Large intestine (tissue), 3 donors: ENCODE results near the gene C2orf69. TPM values are rescaled to one million over a fixed set of nuclear protein-coding genes. Genes with fewer than 3 reads are reported as not detected.
"Not testable (repeated sequence)": the region's sequence is repeated elsewhere in the genome, so short reads cannot be mapped to it uniquely, and the experiment has no call there.

Experiments
- DNase-seq, 2 donors: peaks; one replicate each; pipeline versions ENCODE4 v3.0.0 to v3.0.0-alpha.2; 2013
- H3K27ac ChIP-seq: one replicate; pipeline ENCODE4 v1.5.1; 2013; ENCODE audit warnings: low read length
- H3K27me3 ChIP-seq: 2 replicates; pipeline ENCODE4 v1.6.1; 2013; ENCODE audit warnings: low read length; ENCODE audit not compliant: control insufficient read depth, insufficient read depth
- H3K36me3 ChIP-seq: 2 replicates; pipeline ENCODE4 v1.6.1; 2013; ENCODE audit warnings: low read length; ENCODE audit not compliant: control insufficient read depth, insufficient read depth
- H3K4me1 ChIP-seq: one replicate; pipeline ENCODE4 v1.6.1; 2013; ENCODE audit warnings: low read length; ENCODE audit not compliant: control insufficient read depth, insufficient read depth
- H3K4me3 ChIP-seq: one replicate; pipeline ENCODE4 v1.5.1; 2013; ENCODE audit warnings: low read length
- H3K9me3 ChIP-seq: one replicate; pipeline ENCODE4 v1.6.1; 2013; ENCODE audit warnings: mild to moderate bottlenecking, low read depth, low read length, moderate library complexity; ENCODE audit not compliant: control insufficient read depth
- WGBS: methylation state at CpG from one replicate; pipeline ENCODE4 v1.1.5; 2013; ENCODE audit warnings: low lambda C conversion rate; ENCODE audit not compliant: insufficient coverage; 5-methylcytosine and 5-hydroxymethylcytosine counted together
- polyA plus RNA-seq: library from polyadenylated mRNA; unstranded; fragments of 120-200 nt; gene quantifications from one replicate; pipeline ENCODE4 v1.2.1, GENCODE V29; 2013

The C2orf69 gene
- polyA plus RNA-seq, 1 donor = 12.2 TPM

DNA sequence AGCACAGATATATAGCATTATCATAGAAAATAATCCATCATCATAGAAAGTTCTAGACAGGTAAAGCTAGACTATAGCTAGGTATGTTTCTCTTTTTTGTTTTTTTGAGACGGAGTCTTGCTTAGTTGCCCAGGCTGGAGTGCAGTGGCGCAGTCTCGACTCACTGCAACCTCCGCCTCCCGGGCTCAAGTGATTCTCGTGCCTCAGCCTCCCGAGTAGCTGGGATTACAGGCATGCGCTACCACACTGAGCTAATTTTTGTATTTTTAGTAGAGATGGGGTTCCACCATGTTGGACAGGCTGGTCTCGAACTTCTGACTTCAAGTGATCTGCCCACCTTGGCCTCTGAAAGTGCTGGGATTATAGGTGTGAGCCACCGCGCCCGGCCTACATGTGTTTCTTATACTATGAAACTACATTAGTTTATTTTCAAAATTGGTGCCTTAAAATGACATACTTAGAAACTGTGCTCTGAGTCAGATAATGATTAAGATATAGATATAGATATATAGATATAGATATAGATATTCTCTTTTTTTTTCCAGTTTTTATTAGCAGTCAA, 1.5 kb downstream of the C2orf69 start:
- 100% methylated on average over 1 of the region's 12 CpGs for WGBS
- H3K27ac ChIP-seq, DNase-seq, H3K27me3 ChIP-seq, H3K4me1 ChIP-seq, H3K9me3 ChIP-seq: not testable (repeated sequence)
- peak overlapping the region; percentile 98 for H3K4me3 ChIP-seq
- H3K36me3 ChIP-seq = peaks cover 13% of the 10 kb centered on the region

DNA sequence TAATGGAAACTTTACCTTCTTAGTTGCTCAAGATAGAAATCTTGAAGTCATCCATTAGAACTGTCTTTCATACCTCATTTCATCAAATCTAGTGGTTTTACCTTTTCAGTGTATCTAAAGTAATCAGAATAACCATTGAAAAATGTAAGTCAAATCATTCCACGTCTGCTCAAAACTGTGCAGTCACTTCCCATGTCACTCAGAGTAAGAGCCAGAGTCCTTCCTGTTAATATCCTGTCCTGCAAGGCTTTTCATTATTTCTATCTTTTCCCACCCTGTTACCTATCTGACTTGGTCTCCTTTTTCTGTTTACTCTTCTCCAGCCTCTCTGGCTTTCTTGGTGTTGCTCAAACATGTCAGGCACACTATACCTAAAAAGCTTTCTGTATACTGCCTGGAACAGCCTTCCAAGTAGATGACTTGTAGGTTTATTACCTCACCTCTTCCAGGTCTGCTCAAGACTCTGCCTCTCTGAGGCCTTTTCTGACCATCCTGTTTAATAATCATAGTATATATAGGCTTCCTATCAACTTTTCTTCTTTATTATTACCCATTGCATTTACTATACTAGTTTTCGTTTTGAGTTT, 3.4 kb downstream of the C2orf69 start:
- Histone ChIP-seq H3K27me3 (no peaks in the 10 kb centered on the region), H3K4me1 (peaks cover 3% of the 10 kb centered on the region), H3K4me3 (no peak overlapping the region), H3K36me3 (peaks cover 17% of the 10 kb centered on the region), H3K27ac (no peak overlapping the region), H3K9me3 (peaks cover 3% of the 10 kb centered on the region)
- WGBS = 43% methylated on average over 1 of the region's 2 CpGs
- DNase-seq = peak in 1 of 2 donors; percentile 8

DNA sequence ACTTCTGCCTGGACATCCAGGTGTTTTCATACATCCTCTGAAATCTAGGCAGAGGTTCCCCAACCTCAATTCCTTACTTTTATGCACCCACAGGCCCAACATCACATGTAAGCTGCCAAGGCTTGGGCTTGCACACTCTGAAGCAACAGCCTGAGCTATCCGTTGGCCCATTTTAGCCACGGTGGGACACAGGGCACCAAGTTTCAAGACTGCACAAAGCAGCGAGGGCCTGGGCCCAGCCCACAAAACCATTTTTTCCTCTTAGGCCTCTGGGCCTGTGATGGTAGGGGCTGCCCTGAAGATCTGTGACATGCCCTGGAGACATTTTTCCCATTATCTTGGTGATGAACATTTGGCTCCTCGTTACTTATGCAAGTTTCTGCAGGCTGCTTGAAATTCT, 5.9 kb downstream of the C2orf69 start:
- Histone ChIP-seq H3K9me3 (peaks cover 3% of the 10 kb centered on the region), H3K27me3 (no peaks in the 10 kb centered on the region), H3K36me3 (peaks cover 17% of the 10 kb centered on the region), H3K4me1 (peaks cover 3% of the 10 kb centered on the region), H3K27ac (no peak overlapping the region), H3K4me3 (no peak overlapping the region)
- no peak for DNase-seq
- no CpG with 5 or more reads among the region's 4 CpGs for WGBS

DNA sequence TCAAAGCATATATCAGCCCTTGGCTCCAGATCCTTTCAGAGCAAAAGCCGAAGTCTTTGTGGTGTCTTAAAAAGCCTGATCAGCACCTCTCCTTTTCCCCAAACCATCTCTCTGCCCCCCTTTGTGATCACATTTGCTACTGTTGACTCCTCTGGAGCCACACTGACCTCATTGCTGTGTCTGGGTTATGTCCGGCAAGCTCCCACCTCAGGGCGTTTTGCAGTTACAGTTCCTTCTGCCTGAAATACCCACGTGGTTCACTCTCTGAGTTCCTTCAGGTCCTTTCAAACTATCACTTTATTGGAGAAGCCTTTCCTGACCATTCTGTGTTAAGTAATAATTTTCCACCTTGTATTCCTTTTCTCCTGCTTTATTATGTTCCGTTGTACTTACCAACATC, 11.8 kb downstream of the C2orf69 start:
- H3K27ac ChIP-seq = no peak overlapping the region
- 60% methylated on average over 2 of the region's 5 CpGs for WGBS
- no peak overlapping the region for H3K4me3 ChIP-seq
- peaks cover 14% of the 10 kb centered on the region for H3K36me3 ChIP-seq
- H3K27me3 ChIP-seq = no peaks in the 10 kb centered on the region
- no peaks in the 10 kb centered on the region for H3K4me1 ChIP-seq
- no peak for DNase-seq
- H3K9me3 ChIP-seq = no peaks in the 10 kb centered on the region

DNA sequence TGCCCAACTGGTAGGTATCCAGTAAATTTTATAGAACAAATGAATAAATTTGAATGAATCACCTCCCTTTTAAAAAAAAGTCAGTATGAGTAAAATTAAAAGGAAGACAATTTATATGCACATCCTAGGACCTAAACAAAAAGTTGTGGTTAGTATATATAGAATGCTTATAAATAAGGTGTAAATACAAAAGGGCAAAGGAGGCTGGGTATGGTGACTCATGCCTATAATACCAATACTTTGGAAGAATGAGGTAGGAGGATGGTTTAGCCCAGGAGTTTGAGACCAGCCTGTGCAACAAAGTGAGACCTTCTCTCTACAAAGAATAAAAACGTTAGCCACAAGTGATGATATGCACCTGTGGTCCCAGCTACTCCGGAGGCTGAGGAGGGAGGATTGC, 12.8 kb downstream of the C2orf69 start:
- no peak overlapping the region for H3K4me3 ChIP-seq
- 80% methylated on average over 1 of the region's 2 CpGs for WGBS
- DNase-seq = no peak
- no peak overlapping the region for H3K27ac ChIP-seq
- H3K27me3 ChIP-seq = no peaks in the 10 kb centered on the region
- no peaks in the 10 kb centered on the region for H3K4me1 ChIP-seq
- no peaks in the 10 kb centered on the region for H3K9me3 ChIP-seq
- peaks cover 11% of the 10 kb centered on the region for H3K36me3 ChIP-seq

DNA sequence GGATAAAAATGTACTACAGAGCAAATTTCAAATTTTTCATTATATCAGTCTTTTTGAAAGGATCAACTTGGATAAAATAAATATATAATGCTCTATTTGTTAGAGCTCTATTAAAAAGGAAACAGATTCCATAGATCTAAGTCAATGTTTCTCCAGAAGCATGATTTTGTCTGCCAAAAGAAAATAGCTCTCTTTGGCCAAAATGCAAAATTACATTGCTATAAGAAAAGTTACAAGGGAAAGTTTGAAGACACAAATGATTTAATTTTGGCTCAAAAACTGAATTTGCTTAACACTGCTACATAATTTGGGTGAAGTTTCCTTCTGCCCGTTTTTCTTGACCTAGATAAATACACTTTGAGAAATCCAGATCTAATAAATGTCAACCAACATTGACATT, 15.7 kb downstream of the C2orf69 start:
- no peak overlapping the region for H3K27ac ChIP-seq
- H3K27me3 ChIP-seq = no peaks in the 10 kb centered on the region
- H3K4me1 ChIP-seq = no peaks in the 10 kb centered on the region
- H3K9me3 ChIP-seq = no peaks in the 10 kb centered on the region
- no peak for DNase-seq
- H3K4me3 ChIP-seq = no peak overlapping the region
- no CpG with 5 or more reads among the region's 1 CpG for WGBS
- H3K36me3 ChIP-seq = peaks cover 19% of the 10 kb centered on the region

DNA sequence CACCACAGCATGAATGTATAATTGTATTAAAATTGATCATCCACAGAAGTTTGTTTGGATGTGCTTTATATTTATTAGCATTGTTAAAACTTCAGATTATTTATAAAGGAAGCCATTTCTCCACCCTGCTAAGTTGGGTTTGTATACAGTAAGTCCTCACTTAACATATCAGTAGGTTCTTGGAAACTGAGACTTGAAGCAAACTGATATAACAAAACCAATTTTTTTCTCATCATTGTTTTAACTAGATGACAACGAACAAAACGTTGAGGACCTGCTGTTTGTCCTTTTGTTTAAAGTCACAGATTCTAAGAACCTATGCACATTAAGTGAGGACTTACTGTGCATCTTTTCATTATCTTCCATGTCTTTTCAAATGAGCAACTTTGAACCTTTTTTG, 17.1 kb downstream of the C2orf69 start:
- no peaks in the 10 kb centered on the region for H3K4me1 ChIP-seq
- H3K9me3 ChIP-seq = no peaks in the 10 kb centered on the region
- WGBS = 14% methylated on average over 2 of the region's 2 CpGs

DNA sequence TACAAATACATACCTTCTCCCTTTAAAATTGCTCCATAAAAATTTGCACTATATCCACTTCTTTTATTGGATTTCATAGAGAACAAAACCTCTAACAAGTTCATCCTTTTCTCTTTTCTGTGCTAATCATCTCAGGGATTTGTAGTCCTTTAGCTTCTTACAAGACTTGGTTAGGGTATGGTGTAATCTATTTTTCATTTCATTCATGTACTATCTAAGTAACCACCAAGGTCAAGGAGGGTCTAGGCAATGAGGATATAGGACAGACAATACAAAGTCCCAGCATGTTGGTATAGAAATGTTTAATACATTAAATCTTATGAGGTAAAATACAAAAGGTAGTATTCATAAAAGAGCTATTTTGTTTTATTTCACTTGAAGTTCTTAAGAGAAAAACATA, 17.5 kb downstream of the C2orf69 start:
- no peaks in the 10 kb centered on the region for H3K4me1 ChIP-seq
- DNase-seq = no peak
- H3K27me3 ChIP-seq = no peaks in the 10 kb centered on the region
- no peak overlapping the region for H3K27ac ChIP-seq
- H3K4me3 ChIP-seq = no peak overlapping the region
- no peaks in the 10 kb centered on the region for H3K9me3 ChIP-seq
- peaks cover 29% of the 10 kb centered on the region for H3K36me3 ChIP-seq

More for the DNA sequence above, 17.1 kb downstream of the C2orf69 start:
- peaks cover 29% of the 10 kb centered on the region for H3K36me3 ChIP-seq
- no peak overlapping the region for H3K4me3 ChIP-seq
- no peaks in the 10 kb centered on the region for H3K27me3 ChIP-seq
- no peak for DNase-seq
- no peak overlapping the region for H3K27ac ChIP-seq

DNA sequence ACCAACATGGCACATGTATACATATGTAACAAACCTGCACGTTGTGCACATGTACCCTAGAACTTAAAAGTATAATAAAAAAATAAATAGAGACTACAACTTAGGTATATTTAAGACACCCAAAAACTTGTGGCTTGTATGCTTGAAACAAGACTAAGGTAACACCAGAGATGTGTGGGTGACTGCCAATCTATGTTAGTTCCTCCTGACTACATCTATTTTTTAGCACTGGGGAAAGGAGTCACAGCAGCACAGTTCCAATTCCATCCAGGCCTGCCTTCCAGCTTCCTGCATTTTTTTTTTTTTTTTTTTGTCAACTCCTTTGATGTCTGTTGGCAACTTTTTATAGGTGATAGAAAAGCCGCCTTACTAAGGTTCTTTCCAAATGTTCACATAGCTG, 18.2 kb downstream of the C2orf69 start:
- no CpG with 5 or more reads among the region's 2 CpGs for WGBS
- Histone ChIP-seq H3K27ac (no peak overlapping the region), H3K9me3 (no peaks in the 10 kb centered on the region), H3K4me3 (no peak overlapping the region), H3K36me3 (peaks cover 29% of the 10 kb centered on the region), H3K27me3 (no peaks in the 10 kb centered on the region), H3K4me1 (no peaks in the 10 kb centered on the region)
- DNase-seq = no peak

DNA sequence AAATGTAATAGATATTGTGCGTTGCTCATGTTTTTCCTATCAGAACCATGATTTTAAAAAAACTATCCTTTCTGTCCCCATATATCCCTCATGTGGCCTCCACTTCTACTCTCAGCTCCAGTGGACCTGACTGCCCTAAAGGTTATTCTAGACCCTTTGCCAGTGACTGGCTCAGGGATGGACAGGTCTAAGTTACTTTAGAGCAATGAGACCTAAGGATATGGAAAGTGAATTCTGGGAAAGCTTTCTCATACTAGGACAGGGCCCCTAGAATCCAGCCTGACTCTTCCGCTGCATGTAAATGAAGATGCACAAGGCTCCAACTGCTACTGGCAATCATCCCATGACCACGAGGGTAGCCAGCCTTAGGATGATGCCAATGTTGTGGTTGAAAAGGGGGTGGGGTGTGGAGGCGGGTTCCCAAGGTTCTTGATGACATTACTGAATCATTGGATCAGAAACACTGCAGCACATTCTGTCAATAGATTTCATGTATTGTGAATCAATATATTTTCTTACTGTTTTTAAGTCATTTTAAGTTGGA, 21.3 kb downstream of the C2orf69 start:
- no peak for DNase-seq
- H3K9me3 ChIP-seq = no peaks in the 10 kb centered on the region
- no peaks in the 10 kb centered on the region for H3K27me3 ChIP-seq
- peaks cover 3% of the 10 kb centered on the region for H3K4me1 ChIP-seq
- H3K36me3 ChIP-seq = peaks cover 27% of the 10 kb centered on the region
- no peak overlapping the region for H3K27ac ChIP-seq
- WGBS = no CpG with 5 or more reads among the region's 4 CpGs
- H3K4me3 ChIP-seq = no peak overlapping the region

DNA sequence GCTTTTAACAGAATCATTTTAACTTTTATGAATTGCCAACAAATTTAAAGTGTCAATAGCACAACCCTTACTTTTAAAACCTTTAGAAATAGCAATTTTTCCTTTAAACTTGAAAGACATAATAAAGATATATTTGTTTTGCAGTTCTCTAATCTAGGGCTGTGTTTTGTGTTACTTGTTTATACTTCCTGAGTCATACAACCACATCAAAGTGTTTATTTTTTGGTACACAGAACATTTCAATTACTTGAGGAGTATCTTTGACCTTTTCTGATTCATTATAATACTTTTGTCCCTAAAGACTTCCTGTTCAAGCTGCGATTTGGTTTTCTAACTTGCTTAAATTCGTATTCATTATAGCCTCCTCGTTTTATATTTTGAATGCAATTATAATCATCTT, 22.4 kb downstream of the C2orf69 start:
- no peak for DNase-seq
- 97% methylated on average over 3 of the region's 3 CpGs for WGBS
- peaks cover 31% of the 10 kb centered on the region for H3K36me3 ChIP-seq

More for the DNA sequence above, 22.4 kb downstream of the C2orf69 start:
- H3K4me3 ChIP-seq = no peak overlapping the region
- H3K4me1 ChIP-seq = peaks cover 4% of the 10 kb centered on the region
- H3K9me3 ChIP-seq = no peaks in the 10 kb centered on the region
- H3K27ac ChIP-seq = no peak overlapping the region
- no peaks in the 10 kb centered on the region for H3K27me3 ChIP-seq
